DMS153 (cell line): ENCODE data around the gene TOR3A.
A peak's percentile ranks its signal among the peaks of the same experiment; 100 is the strongest.

Experiments
- DNase-seq: peaks from one replicate; lab custom pipeline; 2025; lab: John Stamatoyannopoulos, UW

TOR3A gene

GRCh38 chr1:179066471-179066870, 15.4 kb upstream of the TOR3A start:
- DNase-seq: no peak

DNA sequence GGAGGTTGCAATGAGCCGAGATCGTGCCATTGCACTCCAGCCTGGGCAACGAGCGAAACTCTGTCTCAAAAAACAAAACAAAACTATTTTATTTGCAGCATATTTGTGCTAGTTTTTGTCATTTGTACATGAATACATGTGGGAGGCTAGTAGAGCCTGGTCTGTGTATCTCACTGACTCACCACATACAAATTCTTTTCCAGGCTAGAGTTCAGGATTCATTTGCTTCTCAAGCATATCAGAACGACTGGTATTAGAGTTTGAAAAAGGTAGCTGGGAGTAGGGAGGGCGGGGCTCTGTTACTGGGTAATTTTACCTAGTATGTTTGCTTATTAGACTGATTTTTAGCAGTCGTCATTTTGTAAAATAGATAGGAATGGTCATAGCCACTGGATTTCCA, 4.5 kb upstream of the TOR3A start:
- no peak for DNase-seq

- DNase-seq: peak; percentile 71
These were observed 2.6 kb upstream of the TOR3A start for GRCh38 chr1:179079113-179079761.

GRCh38 chr1:179080866-179081686, 794 bp upstream of the TOR3A start:
- no peak for DNase-seq

DNA sequence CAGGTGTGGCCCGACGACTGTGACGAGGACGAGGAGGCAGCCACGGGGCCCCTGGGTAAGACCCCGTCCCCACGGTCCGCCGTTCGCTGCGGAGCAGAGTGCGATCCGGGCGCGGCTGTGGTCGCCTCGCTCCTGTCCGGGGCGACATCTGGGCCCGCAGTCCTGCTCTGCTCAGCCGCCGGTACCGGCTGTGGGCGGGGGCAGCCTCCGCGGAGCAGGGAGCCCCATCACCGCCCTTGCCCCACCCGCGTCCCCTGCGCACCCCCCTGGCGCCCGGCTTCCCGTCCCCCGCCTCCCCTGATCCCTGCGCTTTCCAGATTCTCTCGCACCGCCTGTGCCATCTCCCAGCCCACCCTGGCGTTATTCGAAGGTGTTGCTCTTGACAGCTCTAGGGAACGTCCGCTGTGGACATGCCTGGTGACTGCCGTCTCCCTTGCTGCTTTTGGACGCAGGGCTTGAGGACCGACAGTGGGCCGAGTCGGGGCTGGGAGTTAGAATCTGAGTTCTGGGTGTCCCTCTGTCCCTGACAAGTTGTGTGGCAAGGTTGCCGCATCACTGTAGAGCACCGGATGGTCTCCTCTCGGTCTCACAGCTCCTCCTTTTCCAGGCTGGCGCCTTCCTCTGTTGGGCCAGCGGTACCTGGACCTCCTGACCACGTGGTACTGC, 596 bp downstream of the TOR3A start:
- DNase-seq: no peak

- DNase-seq: no peak
These were observed 1.1 kb downstream of the TOR3A start for GRCh38 chr1:179082999-179083335.

GRCh38 chr1:179083533-179083932, 1.7 kb downstream of the TOR3A start:
- no peak for DNase-seq

DNA sequence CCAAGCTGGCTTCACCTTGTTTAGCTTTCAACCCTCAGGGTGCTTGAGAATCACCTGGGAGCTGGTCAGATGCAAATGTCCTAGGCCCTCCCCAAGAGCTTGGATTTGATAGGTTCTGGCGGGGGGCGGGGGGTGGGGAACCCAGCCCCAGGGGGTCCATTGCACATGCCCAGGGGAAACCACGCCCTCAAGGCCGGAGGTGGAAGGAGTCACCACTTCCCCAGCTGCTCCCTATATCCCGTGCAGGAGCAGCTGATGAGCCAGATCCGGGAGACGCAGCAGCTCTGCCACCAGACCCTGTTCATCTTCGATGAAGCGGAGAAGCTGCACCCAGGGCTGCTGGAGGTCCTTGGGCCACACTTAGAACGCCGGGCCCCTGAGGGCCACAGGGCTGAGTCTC, 5.8 kb downstream of the TOR3A start:
- DNase-seq: no peak

DNA sequence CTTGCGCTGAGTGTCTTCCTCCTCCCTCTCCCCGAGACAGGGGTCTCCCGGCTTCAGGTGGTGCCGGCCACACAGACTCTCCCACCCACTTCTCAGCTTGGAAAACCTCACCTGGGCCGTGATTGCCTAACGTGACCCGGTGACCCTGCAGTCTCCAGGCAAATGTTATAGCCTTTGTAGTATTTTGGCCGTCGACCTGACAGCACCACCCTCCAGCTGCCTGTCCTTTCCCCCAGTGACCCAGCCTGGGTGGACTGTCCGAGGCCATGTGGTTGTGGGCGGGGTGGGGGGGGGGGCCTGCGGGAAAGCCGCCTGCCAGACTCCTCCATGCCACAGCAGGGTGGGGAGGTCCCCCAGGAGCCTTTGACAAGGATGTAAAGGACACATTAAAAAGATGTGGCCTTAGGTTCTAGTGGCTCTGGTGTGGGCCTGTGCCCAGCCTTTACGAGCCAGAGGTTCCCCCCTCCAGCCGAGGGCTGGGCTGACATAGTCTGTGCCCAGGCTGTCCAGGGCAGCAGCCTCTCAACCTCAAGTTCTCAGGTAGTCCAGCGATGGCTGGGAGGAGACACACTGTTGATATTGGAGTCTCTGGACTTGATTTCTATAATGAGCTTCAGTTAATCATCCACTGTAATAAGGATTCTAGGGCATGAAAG, 8.1 kb downstream of the TOR3A start:
- no peak for DNase-seq

DNA sequence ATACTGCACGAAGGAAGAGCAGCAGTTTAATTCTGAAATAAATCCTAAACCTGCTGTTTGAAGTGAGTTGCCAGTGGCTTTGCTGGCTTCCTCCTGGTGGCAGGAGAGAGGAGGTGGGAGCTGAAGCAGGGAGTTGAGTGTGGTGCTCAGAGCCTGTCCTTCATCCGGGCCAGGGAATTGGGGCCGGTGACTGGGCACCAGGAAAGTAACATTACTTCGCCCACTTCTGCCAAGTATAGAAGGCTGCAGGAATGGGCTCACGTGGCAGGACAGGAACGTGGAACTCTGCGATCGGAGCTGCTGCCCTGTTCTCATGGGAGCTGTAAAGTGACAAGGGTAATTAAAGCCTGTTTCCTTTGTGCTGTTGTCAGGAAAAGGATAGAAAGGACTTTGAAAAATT, 8.7 kb downstream of the TOR3A start:
- no peak for DNase-seq

GRCh38 chr1:179090923-179091322, 9.1 kb downstream of the TOR3A start:
- DNase-seq: no peak

GRCh38 chr1:179091691-179092165, 9.9 kb downstream of the TOR3A start:
- DNase-seq: no peak

DNA sequence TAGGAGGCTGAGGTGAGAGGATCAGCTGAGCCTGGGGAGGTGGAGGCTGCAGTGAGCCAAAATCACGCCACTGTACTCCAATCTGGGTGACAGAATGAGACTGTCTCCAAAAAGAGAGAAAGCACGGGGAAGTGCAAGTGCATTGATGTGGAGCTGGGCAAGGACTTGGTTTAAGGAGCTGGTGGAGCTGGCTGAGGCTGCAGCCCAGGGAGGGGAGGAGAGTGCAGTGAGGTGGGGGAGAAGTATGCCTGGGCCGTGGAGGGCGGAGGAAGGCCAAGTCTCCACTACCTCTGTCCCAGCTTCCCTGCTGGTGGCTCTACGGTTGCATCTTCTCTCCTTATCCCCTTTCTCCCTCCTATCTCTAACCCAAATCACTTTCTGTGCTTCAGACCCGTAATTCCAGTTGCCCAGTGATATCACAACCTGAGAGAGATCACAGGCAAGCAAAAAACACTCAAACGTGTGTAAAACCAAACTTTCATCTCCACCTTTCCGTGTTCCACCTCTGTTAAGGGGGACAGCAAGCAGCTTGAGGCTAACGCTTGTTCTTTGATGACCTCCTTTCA, 11.1 kb downstream of the TOR3A start:
- no peak for DNase-seq

- DNase-seq: no peak
These were observed 12.9 kb downstream of the TOR3A start for GRCh38 chr1:179094818-179095217.

DNA sequence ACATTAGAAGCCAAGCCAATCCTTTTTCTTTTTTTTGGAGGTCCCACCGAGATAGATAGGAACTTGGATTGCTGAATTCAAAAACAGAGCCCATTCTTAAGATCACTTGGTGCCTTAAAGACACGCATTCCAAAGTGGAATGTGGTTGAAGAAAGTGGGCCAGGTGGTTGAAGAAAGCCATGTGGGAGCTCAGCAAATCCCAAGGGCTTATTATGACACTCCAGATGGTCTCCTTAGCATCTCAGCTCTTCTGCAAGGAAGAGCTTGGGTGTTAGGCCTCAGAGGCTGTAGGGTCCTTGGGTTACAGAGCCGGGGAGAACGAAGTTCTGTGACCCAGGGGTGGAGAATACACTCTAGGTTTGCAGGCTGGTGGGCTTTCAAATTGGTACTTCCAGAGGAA, 13.5 kb downstream of the TOR3A start:
- DNase-seq: no peak

DNA sequence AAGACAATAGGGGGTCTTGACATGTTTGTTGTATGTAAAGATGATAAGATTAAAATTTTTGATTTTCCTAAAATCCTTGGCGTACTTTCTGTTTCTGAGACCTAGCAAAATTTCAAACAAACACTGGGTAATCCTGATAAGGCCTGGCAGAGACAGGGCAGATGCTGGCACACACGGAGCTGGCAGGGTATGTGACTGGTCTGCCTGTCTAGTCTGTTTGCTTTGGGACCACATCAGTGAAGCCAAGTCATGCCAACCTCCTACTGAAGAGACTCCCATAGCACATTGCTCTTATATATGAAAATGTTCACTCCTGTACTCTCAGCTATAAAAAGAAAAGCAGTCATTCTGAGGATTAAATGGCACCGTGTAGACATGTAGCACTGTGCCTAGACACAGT, 14.1 kb downstream of the TOR3A start:
- no peak for DNase-seq

DNA sequence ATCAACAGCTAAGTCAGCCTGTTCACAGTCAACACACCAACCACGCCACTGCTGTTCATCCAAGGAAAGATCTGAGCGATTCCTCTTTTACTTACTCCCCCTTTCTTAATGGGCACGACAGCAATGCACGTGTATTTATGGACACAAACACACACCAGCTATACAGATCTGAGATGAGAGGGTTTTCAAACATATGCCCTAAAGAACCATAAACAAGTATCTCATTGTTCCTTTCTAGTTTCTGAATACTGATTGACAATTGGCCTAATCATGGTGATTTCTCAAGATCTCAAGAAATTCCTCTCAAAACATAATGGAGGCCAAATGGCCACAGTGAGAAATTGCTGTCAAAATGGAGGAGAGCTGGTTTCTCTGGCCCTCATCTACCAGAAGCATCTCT, 18.0 kb downstream of the TOR3A start:
- DNase-seq: no peak

- no peak for DNase-seq
These were observed 19.7 kb downstream of the TOR3A start for GRCh38 chr1:179101566-179101965.

- no peak for DNase-seq
These were observed 22.1 kb downstream of the TOR3A start for GRCh38 chr1:179103999-179104398.

DNA sequence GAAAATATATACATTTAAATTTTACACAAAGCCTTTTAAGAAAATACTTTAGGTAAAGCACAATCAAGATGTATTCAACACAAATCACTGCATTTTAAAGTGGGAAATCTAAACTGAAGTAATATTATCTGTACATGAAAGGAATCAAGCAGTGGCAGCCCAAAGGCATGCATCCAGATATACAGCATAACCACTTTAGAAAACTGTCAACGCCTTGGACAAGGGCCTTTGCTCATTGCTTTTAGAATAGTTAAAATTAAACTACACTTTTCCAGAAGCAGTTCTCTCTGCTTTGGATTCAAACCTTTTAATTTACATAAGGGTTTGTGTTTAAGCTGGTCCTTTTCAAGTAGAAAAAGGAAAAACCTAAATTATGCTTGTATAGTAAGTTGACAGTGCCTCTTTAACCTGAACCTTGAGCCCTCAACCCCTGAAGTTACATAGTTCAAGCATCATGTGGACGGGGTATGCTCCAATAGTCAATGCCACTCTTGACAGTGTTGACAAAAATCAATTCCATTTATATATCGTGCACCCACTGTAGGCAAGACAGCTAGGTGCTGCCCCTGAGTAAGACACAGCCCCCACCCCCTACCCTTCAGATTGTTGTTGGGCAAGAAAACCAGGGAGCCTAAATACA, 22.9 kb downstream of the TOR3A start:
- no peak for DNase-seq

DNA sequence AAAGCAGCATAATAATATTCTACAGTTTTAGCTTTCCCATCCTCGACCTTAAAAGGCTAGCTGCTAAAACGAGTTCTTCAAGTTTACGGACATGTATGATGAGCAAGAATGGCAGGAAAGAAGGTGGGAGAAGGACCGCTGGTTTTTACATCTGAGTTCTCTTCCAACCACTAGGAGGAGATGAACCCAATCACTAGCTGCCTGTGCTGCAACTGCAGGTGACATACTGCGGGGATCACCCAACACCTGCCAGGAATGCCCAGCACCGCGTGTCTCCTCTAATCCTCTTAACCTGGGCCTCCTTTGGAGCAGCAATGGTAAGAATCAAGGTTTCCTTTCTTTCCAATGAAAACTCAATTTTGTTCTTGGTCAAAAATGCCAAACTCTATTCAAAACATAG, 23.5 kb downstream of the TOR3A start:
- no peak for DNase-seq
